HepG2 (cell line): ENCODE measurements around the gene FUT3. TPM values are rescaled to one million over a fixed set of nuclear protein-coding genes. Genes with fewer than 3 reads are reported as not detected.

Experiments used
- CC2D1A ChIP-seq: sonication (generic); formaldehyde crosslinking; IDR thresholded peaks from 2 replicates; pipeline ENCODE4 v1.8.1; 2023; ENCODE audit warnings: mild to moderate bottlenecking, missing genetic modification reagents
- HCFC1 ChIP-seq: fragments of 150-350 bp; IDR thresholded peaks from 2 replicates; pipeline ENCODE4 v1.6.1; 2014; ENCODE audit warnings: low read depth, low read length
- HES4 ChIP-seq: sonication (generic); formaldehyde crosslinking; IDR thresholded peaks from 2 replicates; pipeline ENCODE4 v1.9.0; 2021; ENCODE audit warnings: mild to moderate bottlenecking, missing genetic modification reagents, borderline replicate concordance
- HIVEP1 ChIP-seq: sonication (generic); formaldehyde crosslinking; IDR thresholded peaks from 2 replicates; pipeline ENCODE4 v1.4.0; 2020; ENCODE audit warnings: mild to moderate bottlenecking, missing genetic modification reagents
- HMG20B ChIP-seq: conservative IDR thresholded peaks from 2 replicates; pipeline ENCODE4 v1.6.1; 2016; ENCODE audit warnings: missing genetic modification reagents, missing compliant biosample characterization
- MAFK ChIP-seq, 2 experiments: IDR thresholded peaks in 1 of 2; conservative IDR thresholded peaks in 1 of 2; 2 replicates each; pipeline ENCODE4 v1.6.1; 2011; ENCODE audit warnings: improper control_type of control experiment in 2 of 2, low read length in 2 of 2
- NR1H2 ChIP-seq: sonication (generic); formaldehyde crosslinking; IDR thresholded peaks from 2 replicates; pipeline ENCODE4 v1.8.1; 2022; ENCODE audit warnings: low read depth, missing genetic modification reagents, borderline replicate concordance
- NR2F1 ChIP-seq, 2 experiments: fragments of 450-650 bp in 1 of 2; formaldehyde crosslinking in 1 of 2; IDR thresholded peaks; 2 replicates each; pipeline versions ENCODE4 v1.5.0 to v1.6.1; 2016 to 2020; ENCODE audit warnings: mild to moderate bottlenecking in 1 of 2, missing compliant biosample characterization in 1 of 2, missing genetic modification reagents in 1 of 2, moderate library complexity in 1 of 2
- NRL ChIP-seq: sonication (generic); formaldehyde crosslinking; IDR thresholded peaks from 2 replicates; pipeline ENCODE4 v1.5.0; 2020; ENCODE audit warnings: missing genetic modification reagents, mild to moderate bottlenecking, moderate library complexity, borderline replicate concordance
- PAWR ChIP-seq: sonication (generic); formaldehyde crosslinking; IDR thresholded peaks from 2 replicates; pipeline ENCODE4 v1.4.0; 2020; ENCODE audit warnings: missing genetic modification reagents, mild to moderate bottlenecking, borderline replicate concordance
- SMYD3 ChIP-seq: sonication (generic); formaldehyde crosslinking; IDR thresholded peaks from 2 replicates; pipeline ENCODE4 v1.8.1; 2023; ENCODE audit warnings: mild to moderate bottlenecking, missing genetic modification reagents
- TCF7 ChIP-seq: sonication (generic); IDR thresholded peaks from 2 replicates; pipeline ENCODE4 v1.6.1; 2016; ENCODE audit warnings: antibody characterized with exemption, low read depth
- YEATS2 ChIP-seq: sonication (generic); formaldehyde crosslinking; IDR thresholded peaks from 2 replicates; pipeline ENCODE4 v1.4.0; 2020; ENCODE audit warnings: missing genetic modification reagents, borderline replicate concordance
- ZNF12 ChIP-seq: sonication (generic); formaldehyde crosslinking; IDR thresholded peaks from 2 replicates; pipeline ENCODE4 v1.5.0; 2020; ENCODE audit warnings: missing genetic modification reagents
- ZNF230 ChIP-seq: sonication (generic); formaldehyde crosslinking; IDR thresholded peaks from 2 replicates; pipeline ENCODE4 v1.4.0; 2020; ENCODE audit warnings: mild to moderate bottlenecking, missing genetic modification reagents
- ZNF333 ChIP-seq: sonication (generic); formaldehyde crosslinking; IDR thresholded peaks from 2 replicates; pipeline ENCODE4 v1.4.0; 2020; ENCODE audit warnings: mild to moderate bottlenecking, missing genetic modification reagents, borderline replicate concordance
- ZNF549 ChIP-seq: sonication (generic); formaldehyde crosslinking; IDR thresholded peaks from 2 replicates; pipeline ENCODE4 v1.5.0; 2020; ENCODE audit warnings: missing genetic modification reagents
- ZNF772 ChIP-seq: sonication (generic); formaldehyde crosslinking; IDR thresholded peaks from 2 replicates; pipeline ENCODE4 v1.5.0; 2020; ENCODE audit warnings: mild to moderate bottlenecking, missing genetic modification reagents
- ZNF841 ChIP-seq: sonication (generic); formaldehyde crosslinking; IDR thresholded peaks from 2 replicates; pipeline ENCODE4 v1.8.1; 2023; ENCODE audit warnings: missing genetic modification reagents, borderline replicate concordance
- polyA plus RNA-seq, 8 experiments: library from polyadenylated mRNA; depleted of rRNA in 3 of 8; stranded (reverse) in 7 of 8; unstranded in 1 of 8; fragments of >200 nt; fragmentation: Illumina TruSeq in 4 of 8; extraction: Trizol in 4 of 8; gene quantifications; 2 replicates each; pipeline versions ENCODE4 v1.2.1 to v1.2.3, GENCODE V29; 2011 to 2016; ENCODE audit warnings: low read depth in 4 of 8, missing spikeins in 1 of 8, mixed read lengths in 1 of 8; ENCODE audit not compliant: insufficient read depth in 1 of 8
- total RNA-seq, 5 experiments: library from RNA; depleted of rRNA; stranded (reverse); fragments of >200 nt; fragmentation: Illumina TruSeq; extraction: Trizol; gene quantifications; 2 replicates each; pipeline ENCODE4 v1.2.3, GENCODE V29; 2016; ENCODE audit warnings: low read depth in 1 of 5
- TF ChIP-seq, protein P1 (sequence below): sonication (generic); formaldehyde crosslinking; IDR thresholded peaks from 2 replicates; pipeline ENCODE4 v1.5.0; 2020; ENCODE audit warnings: missing genetic modification reagents
- TF ChIP-seq, protein P2 (sequence below): sonication (generic); formaldehyde crosslinking; IDR thresholded peaks from 2 replicates; pipeline ENCODE4 v1.4.0; 2020; ENCODE audit warnings: missing genetic modification reagents
- TF ChIP-seq, protein P3 (sequence below): sonication (generic); formaldehyde crosslinking; IDR thresholded peaks from 2 replicates; pipeline ENCODE4 v1.4.0; 2020; ENCODE audit warnings: missing genetic modification reagents, borderline replicate concordance
- TF ChIP-seq, protein P4 (sequence below): sonication (generic); formaldehyde crosslinking; conservative IDR thresholded peaks from 2 replicates; pipeline ENCODE4 v1.5.0; 2020; ENCODE audit warnings: missing genetic modification reagents

Gene FUT3
- total and polyA plus RNA-seq, 2 of the 13 experiments (the other 11 are each of a cell fraction or from before 2014, with no cell fraction given), result 0.53 to 1.1 TPM

DNA sequence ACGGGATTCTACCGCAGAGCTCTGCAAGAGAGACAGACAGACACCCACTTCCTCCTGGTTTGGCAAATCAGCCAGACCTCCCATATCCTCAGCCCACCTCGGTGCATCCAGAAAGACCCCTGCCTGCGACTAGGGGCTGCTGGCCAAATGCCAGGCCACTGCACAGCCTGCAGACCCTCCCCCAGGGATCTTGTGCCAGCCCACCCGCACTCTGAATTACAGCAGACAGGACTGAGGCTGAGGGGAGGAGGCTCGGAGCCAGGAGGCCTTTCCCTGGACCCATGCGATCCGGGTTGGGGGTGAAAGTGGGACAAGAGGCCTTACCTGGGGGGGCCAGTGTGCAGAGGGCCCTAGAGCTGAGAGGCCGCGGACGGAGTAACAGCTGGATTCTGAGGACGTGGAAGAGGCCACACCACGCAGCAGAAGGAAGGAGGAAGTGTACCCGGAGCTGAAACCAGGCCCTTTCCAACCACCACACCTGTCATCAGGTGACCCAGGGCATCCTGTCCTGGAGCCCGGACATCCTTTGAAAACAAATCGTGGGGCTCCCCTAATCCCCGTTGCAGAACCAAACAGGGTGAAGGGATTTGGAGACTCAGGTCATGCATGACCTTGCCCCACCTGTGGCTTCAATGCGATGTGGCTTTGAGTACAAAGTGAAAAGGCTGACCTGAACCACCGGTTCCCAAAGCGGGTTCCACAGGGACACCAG, 12.7 kb downstream of the FUT3 start (continued):
- TF ChIP-seq HMG20B (CRISPR knock-in tag) (no peak), ZNF12 (no peak), CC2D1A (no peak), YEATS2 (CRISPR knock-in tag) (no peak), ZNF333 (CRISPR knock-in tag) (no peak; the same call in 1 of the 2 replicates), MAFK (conservative IDR thresholded peaks at IDR 0.05 in 1 of 2, IDR thresholded peaks at IDR 0.05 in 1 of 2; ENCODE audit: low read length in 2 of 2) (no peak), TCF7 (no peak), HIVEP1 (CRISPR knock-in tag) (no peak), NRL (no peak), NR2F1 (CRISPR knock-in tag; IDR thresholded peaks at IDR 0.05) (no peak), ZNF841 (no peak), HCFC1 (no peak), HES4 (CRISPR knock-in tag) (no peak), NR1H2 (CRISPR knock-in tag) (no peak), ZNF549 (CRISPR knock-in tag) (no peak), ZNF230 (CRISPR knock-in tag) (no peak), SMYD3 (peak; percentile 79), ZNF772 (CRISPR knock-in tag) (0 out of 2 replicates have a peak, but pooled peaks have one; percentile 4), PAWR (CRISPR knock-in tag) (no peak)
- TF ChIP-seq, protein P1, sequence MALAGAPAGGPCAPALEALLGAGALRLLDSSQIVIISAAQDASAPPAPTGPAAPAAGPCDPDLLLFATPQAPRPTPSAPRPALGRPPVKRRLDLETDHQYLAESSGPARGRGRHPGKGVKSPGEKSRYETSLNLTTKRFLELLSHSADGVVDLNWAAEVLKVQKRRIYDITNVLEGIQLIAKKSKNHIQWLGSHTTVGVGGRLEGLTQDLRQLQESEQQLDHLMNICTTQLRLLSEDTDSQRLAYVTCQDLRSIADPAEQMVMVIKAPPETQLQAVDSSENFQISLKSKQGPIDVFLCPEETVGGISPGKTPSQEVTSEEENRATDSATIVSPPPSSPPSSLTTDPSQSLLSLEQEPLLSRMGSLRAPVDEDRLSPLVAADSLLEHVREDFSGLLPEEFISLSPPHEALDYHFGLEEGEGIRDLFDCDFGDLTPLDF (CRISPR knock-in tag), result no peak
- TF ChIP-seq, protein P2, sequence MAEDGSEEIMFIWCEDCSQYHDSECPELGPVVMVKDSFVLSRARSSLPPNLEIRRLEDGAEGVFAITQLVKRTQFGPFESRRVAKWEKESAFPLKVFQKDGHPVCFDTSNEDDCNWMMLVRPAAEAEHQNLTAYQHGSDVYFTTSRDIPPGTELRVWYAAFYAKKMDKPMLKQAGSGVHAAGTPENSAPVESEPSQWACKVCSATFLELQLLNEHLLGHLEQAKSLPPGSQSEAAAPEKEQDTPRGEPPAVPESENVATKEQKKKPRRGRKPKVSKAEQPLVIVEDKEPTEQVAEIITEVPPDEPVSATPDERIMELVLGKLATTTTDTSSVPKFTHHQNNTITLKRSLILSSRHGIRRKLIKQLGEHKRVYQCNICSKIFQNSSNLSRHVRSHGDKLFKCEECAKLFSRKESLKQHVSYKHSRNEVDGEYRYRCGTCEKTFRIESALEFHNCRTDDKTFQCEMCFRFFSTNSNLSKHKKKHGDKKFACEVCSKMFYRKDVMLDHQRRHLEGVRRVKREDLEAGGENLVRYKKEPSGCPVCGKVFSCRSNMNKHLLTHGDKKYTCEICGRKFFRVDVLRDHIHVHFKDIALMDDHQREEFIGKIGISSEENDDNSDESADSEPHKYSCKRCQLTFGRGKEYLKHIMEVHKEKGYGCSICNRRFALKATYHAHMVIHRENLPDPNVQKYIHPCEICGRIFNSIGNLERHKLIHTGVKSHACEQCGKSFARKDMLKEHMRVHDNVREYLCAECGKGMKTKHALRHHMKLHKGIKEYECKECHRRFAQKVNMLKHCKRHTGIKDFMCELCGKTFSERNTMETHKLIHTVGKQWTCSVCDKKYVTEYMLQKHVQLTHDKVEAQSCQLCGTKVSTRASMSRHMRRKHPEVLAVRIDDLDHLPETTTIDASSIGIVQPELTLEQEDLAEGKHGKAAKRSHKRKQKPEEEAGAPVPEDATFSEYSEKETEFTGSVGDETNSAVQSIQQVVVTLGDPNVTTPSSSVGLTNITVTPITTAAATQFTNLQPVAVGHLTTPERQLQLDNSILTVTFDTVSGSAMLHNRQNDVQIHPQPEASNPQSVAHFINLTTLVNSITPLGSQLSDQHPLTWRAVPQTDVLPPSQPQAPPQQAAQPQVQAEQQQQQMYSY (CRISPR knock-in tag), result no peak
- TF ChIP-seq, protein P3, sequence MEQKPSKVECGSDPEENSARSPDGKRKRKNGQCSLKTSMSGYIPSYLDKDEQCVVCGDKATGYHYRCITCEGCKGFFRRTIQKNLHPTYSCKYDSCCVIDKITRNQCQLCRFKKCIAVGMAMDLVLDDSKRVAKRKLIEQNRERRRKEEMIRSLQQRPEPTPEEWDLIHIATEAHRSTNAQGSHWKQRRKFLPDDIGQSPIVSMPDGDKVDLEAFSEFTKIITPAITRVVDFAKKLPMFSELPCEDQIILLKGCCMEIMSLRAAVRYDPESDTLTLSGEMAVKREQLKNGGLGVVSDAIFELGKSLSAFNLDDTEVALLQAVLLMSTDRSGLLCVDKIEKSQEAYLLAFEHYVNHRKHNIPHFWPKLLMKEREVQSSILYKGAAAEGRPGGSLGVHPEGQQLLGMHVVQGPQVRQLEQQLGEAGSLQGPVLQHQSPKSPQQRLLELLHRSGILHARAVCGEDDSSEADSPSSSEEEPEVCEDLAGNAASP (CRISPR knock-in tag), result no peak
- TF ChIP-seq, protein P4, sequence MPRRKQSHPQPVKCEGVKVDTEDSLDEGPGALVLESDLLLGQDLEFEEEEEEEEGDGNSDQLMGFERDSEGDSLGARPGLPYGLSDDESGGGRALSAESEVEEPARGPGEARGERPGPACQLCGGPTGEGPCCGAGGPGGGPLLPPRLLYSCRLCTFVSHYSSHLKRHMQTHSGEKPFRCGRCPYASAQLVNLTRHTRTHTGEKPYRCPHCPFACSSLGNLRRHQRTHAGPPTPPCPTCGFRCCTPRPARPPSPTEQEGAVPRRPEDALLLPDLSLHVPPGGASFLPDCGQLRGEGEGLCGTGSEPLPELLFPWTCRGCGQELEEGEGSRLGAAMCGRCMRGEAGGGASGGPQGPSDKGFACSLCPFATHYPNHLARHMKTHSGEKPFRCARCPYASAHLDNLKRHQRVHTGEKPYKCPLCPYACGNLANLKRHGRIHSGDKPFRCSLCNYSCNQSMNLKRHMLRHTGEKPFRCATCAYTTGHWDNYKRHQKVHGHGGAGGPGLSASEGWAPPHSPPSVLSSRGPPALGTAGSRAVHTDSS (CRISPR knock-in tag), result no peak
